GM23338 (cell line): ENCODE results near the gene RAB9A. TPM values are rescaled to one million over a fixed set of nuclear protein-coding genes. Genes with fewer than 3 reads are reported as not detected.
A peak's percentile ranks its signal among the peaks of the same experiment; 100 is the strongest.
"Not testable (repeated sequence)": the region's sequence is repeated elsewhere in the genome, so short reads cannot be mapped to it uniquely, and the experiment has no call there.

Source experiments
- ATAC-seq: fragments of 200-7000 bp; cut with Tn5 transposase; 3 replicates; pipeline ENCODE4 v1.9.1; 2020
- DNase-seq: peaks from one replicate; pipeline ENCODE4 v3.0.0-alpha.2; 2015; ENCODE audit warnings: low spot score
- H2AFZ ChIP-seq: fragments of 200-600 bp; sonication (generic); 2 replicates; pipeline ENCODE4 v1.8.0; 2016; ENCODE audit warnings: antibody characterized with exemption, mild to moderate bottlenecking, moderate library complexity
- H3F3A ChIP-seq: fragments of 200-600 bp; sonication (generic); replicated peaks from 2 replicates; pipeline ENCODE4 v1.8.0; 2017; ENCODE audit warnings: antibody characterized with exemption, mixed run types, low read depth
- H3K27ac ChIP-seq: fragments of 200-600 bp; sonication (generic); 2 replicates; pipeline ENCODE4 v1.6.1; 2016; ENCODE audit warnings: low read depth
- H3K27me3 ChIP-seq: fragments of 200-600 bp; sonication (generic); 2 replicates; pipeline ENCODE4 v1.8.0; 2016; ENCODE audit warnings: mild to moderate bottlenecking, mixed run types, moderate library complexity; ENCODE audit not compliant: insufficient read depth
- H3K36me3 ChIP-seq: fragments of 200-600 bp; sonication (generic); 2 replicates; pipeline ENCODE4 v1.8.0; 2016; ENCODE audit warnings: mild to moderate bottlenecking; ENCODE audit not compliant: insufficient read depth
- H3K4me1 ChIP-seq: fragments of 200-600 bp; sonication (generic); 2 replicates; pipeline ENCODE4 v1.8.0; 2016; ENCODE audit warnings: mild to moderate bottlenecking, moderate library complexity; ENCODE audit not compliant: insufficient read depth
- H3K4me2 ChIP-seq: fragments of 200-600 bp; sonication (generic); 2 replicates; pipeline ENCODE4 v1.7.1; 2017; ENCODE audit warnings: mixed run types
- H3K4me3 ChIP-seq: fragments of 200-600 bp; sonication (generic); 2 replicates; pipeline ENCODE4 v1.6.1; 2016; ENCODE audit warnings: mixed run types
- H3K79me2 ChIP-seq: fragments of 200-600 bp; sonication (generic); replicated peaks from 2 replicates; pipeline ENCODE4 v1.8.0; 2017; ENCODE audit warnings: mild to moderate bottlenecking; ENCODE audit not compliant: insufficient read depth
- H3K9me2 ChIP-seq: fragments of 200-600 bp; sonication (generic); 2 replicates; pipeline ENCODE4 v1.8.0; 2017; ENCODE audit not compliant: insufficient read depth
- H4K20me1 ChIP-seq: fragments of 200-600 bp; sonication (generic); replicated peaks from 2 replicates; pipeline ENCODE4 v1.8.0; 2017; ENCODE audit warnings: mild to moderate bottlenecking; ENCODE audit not compliant: insufficient read depth
- H3K27ac Mint-ChIP-seq: 2 replicates; pipeline ENCODE4 v1.8.0; 2020; ENCODE audit warnings: inconsistent platforms, mild to moderate bottlenecking, moderate library complexity, mixed read lengths
- H3K27me3 Mint-ChIP-seq: 3 replicates; pipeline ENCODE4 v1.8.0; 2022; ENCODE audit warnings: low read depth, mild to moderate bottlenecking, moderate library complexity, mixed read lengths, inconsistent platforms; ENCODE audit not compliant: insufficient read depth, poor library complexity
- H3K36me3 Mint-ChIP-seq: 3 replicates; pipeline ENCODE4 v1.8.0; 2021; ENCODE audit warnings: low read depth, mild to moderate bottlenecking, inconsistent platforms, moderate library complexity, mixed read lengths
- H3K4me1 Mint-ChIP-seq: 3 replicates; pipeline ENCODE4 v1.8.0; 2020; ENCODE audit warnings: mild to moderate bottlenecking, inconsistent platforms, mixed read lengths
- H3K4me3 Mint-ChIP-seq: 3 replicates; pipeline ENCODE4 v1.8.0; 2021; ENCODE audit warnings: moderate library complexity, mild to moderate bottlenecking, inconsistent platforms, mixed read lengths
- H3K9me3 Mint-ChIP-seq: 3 replicates; pipeline ENCODE4 v1.8.0; 2020; ENCODE audit warnings: moderate library complexity, mild to moderate bottlenecking, inconsistent platforms, mixed read lengths
- CREB1 ChIP-seq: fragments of 250-450 bp; sonication (Bioruptor Pico); IDR thresholded peaks from 2 replicates; pipeline ENCODE4 v1.5.0; 2020; ENCODE audit warnings: low read depth, mild to moderate bottlenecking, moderate library complexity
- EZH2phosphoT487 ChIP-seq: fragments of 200-600 bp; sonication (generic); IDR thresholded peaks from one replicate; pipeline ENCODE4 v1.8.1; 2018; ENCODE audit warnings: antibody characterized with exemption; ENCODE audit not compliant: unreplicated experiment
- JUNB ChIP-seq: IDR thresholded peaks from one replicate; pipeline ENCODE4 v1.6.1; 2016; ENCODE audit warnings: antibody characterized with exemption; ENCODE audit not compliant: unreplicated experiment
- ZNF114 ChIP-seq: fragments of 250-450 bp; sonication (Bioruptor Pico); IDR thresholded peaks from 2 replicates; pipeline ENCODE4 v1.5.0; 2020; ENCODE audit warnings: mild to moderate bottlenecking, moderate library complexity
- ZNF462 ChIP-seq: fragments of 250-450 bp; sonication (Bioruptor Pico); IDR thresholded peaks from 2 replicates; pipeline ENCODE4 v1.5.0; 2020; ENCODE audit warnings: mild to moderate bottlenecking, moderate library complexity
- polyA plus RNA-seq: library from polyadenylated mRNA; unstranded; fragments of >200 nt; fragmentation: Nextera tagmentation; extraction: Ambion mirVana; gene quantifications from 2 replicates; pipeline ENCODE4 v1.2.1, GENCODE V29; 2016
- total RNA-seq: library from RNA; depleted of rRNA; stranded (reverse); fragments of >200 nt; shearing (Covaris generic); gene quantifications from 2 replicates; pipeline ENCODE4 v1.2.3, GENCODE V29; 2014
- TF ChIP-seq, protein P1 (sequence below): IDR thresholded peaks from one replicate; pipeline ENCODE4 v1.6.1; 2018; ENCODE audit warnings: antibody characterized with exemption; ENCODE audit not compliant: unreplicated experiment

RAB9A gene
- total and polyA plus RNA-seq, 2 experiments from 2014 or later = 43.3 to 45.1 TPM

GRCh38 chrX:13721819-13722519 is 33.0 kb downstream of the RAB9A start (continued):
- TF ChIP-seq ZNF462 (CRISPR knock-in tag) (no peak), EZH2phosphoT487 (no peak), JUNB (no peak), CREB1 (CRISPR knock-in tag) (no peak), ZNF114 (CRISPR knock-in tag) (no peak)
- TF ChIP-seq, protein P1, sequence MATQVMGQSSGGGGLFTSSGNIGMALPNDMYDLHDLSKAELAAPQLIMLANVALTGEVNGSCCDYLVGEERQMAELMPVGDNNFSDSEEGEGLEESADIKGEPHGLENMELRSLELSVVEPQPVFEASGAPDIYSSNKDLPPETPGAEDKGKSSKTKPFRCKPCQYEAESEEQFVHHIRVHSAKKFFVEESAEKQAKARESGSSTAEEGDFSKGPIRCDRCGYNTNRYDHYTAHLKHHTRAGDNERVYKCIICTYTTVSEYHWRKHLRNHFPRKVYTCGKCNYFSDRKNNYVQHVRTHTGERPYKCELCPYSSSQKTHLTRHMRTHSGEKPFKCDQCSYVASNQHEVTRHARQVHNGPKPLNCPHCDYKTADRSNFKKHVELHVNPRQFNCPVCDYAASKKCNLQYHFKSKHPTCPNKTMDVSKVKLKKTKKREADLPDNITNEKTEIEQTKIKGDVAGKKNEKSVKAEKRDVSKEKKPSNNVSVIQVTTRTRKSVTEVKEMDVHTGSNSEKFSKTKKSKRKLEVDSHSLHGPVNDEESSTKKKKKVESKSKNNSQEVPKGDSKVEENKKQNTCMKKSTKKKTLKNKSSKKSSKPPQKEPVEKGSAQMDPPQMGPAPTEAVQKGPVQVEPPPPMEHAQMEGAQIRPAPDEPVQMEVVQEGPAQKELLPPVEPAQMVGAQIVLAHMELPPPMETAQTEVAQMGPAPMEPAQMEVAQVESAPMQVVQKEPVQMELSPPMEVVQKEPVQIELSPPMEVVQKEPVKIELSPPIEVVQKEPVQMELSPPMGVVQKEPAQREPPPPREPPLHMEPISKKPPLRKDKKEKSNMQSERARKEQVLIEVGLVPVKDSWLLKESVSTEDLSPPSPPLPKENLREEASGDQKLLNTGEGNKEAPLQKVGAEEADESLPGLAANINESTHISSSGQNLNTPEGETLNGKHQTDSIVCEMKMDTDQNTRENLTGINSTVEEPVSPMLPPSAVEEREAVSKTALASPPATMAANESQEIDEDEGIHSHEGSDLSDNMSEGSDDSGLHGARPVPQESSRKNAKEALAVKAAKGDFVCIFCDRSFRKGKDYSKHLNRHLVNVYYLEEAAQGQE = no peak

DNA sequence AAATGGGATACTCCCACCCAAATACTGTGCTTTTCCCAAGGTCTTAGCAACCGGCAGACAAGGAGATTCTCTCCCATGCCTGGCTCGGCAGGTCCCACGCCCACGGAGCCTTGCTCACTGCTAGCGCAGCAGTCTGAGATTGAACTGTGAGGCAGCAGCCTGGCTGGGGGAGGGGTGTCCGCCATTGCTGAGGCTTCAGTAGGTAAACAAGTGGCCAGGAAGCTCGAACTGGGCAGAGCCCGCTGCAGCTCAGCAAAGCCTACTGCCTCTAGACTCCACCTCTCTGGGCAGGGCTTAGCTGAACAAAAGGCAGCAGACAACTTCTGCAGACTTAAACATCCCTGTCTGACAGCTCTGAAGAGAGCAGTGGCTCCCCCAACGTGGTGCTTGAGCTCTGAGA is 36.0 kb downstream of the RAB9A start:
- not testable (repeated sequence) for H3K27me3 Mint-ChIP-seq, H3K36me3 ChIP-seq, H2AFZ ChIP-seq, H3K27ac Mint-ChIP-seq, H3K4me1 Mint-ChIP-seq, H4K20me1 ChIP-seq, H3K4me1 ChIP-seq, H3K9me2 ChIP-seq, H3K4me3 ChIP-seq, H3K4me2 ChIP-seq, H3K9me3 Mint-ChIP-seq, H3K4me3 Mint-ChIP-seq, H3K27ac ChIP-seq, H3K27me3 ChIP-seq, ATAC-seq, H3F3A ChIP-seq
- H3K36me3 Mint-ChIP-seq = peaks cover 48% of the 10 kb centered on the region
- peak; percentile 43 for DNase-seq
- peaks cover 51% of the 10 kb centered on the region for H3K79me2 ChIP-seq

- not testable (repeated sequence) for H3K9me3 Mint-ChIP-seq, H3K27ac Mint-ChIP-seq, ATAC-seq, H3F3A ChIP-seq, H3K36me3 ChIP-seq, H3K27me3 ChIP-seq, DNase-seq, H4K20me1 ChIP-seq, H3K4me2 ChIP-seq, H3K4me3 Mint-ChIP-seq, H3K4me1 Mint-ChIP-seq, H3K4me3 ChIP-seq, H3K4me1 ChIP-seq, H3K27me3 Mint-ChIP-seq, H3K27ac ChIP-seq, H2AFZ ChIP-seq, H3K9me2 ChIP-seq
- peaks cover 65% of the 10 kb centered on the region for H3K36me3 Mint-ChIP-seq
- H3K79me2 ChIP-seq = peaks cover 68% of the 10 kb centered on the region
These were observed 37.7 kb downstream of the RAB9A start for GRCh38 chrX:13726583-13726982.
